GM21447 (cell line): ENCODE measurements around the gene PSMA4.
"Not testable (repeated sequence)": the region's sequence is repeated elsewhere in the genome, so short reads cannot be mapped to it uniquely, and the experiment has no call there.

ENCODE experiments used
- ATAC-seq: cut with Tn5 transposase; IDR thresholded peaks from one replicate; pipeline ENCODE4 v1.9.1; 2021; ENCODE audit not compliant: unreplicated experiment

Gene PSMA4

DNA sequence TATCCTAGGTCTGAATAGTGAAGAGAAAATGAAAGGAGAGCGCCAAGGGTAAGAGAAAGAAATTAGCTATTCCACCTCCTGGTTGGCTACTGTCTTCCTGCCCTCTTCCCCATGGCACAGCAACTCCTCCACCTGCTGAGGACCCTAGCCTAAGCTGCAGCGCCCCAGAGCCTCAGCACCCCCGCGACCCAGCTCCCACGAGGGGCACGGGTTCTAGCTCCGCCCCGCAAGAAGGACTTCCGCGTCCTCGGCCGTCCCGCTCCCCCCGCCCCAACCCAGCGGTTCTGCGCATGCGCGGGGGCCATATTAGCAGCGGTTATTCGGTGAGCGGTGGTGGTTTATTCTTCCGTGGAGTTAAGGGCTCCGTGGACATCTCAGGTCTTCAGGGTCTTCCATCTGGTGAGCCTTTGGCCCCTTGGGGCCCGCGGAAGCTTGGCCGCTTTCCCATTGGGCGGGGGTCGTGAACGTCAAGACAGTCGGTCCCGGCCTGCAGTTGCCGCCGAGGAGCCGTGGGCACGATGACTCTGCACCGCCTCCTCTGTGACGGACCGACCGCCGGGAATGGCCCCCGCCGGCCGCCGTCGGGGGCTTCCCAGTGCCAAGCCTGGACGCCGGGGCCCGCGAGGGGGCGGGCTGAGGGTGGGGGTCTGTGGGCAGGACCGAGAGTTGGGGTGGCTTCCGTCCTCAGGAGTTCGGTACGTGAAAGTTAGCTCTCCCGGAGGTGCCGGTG is at the start of gene PSMA4:
PSMA4 (plus strand) TSS at position 304 of the 730 bp plus-strand sequence. CDS start 1,484 bp downstream, outside the sequence.
- ATAC-seq: peak; percentile 71

DNA sequence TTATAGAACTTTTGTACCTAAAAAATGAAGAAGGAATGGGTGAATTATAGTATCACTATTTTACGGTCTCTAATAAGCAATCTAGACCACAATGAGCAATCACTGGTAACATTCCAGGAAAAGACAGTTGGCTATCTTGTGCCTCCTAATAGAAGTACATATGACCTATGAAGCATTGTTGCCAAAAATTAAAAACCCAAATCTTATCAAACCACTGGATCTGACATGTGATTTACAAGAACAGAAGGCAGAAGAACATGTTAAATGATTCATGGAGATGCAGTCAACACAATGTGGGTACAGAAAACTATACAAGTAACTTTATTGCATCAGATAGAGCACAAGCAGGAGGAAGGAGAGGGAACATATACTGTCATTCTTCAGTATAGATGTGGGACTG is 47.4 kb upstream of the PSMA4 start:
- ATAC-seq: no peak

DNA sequence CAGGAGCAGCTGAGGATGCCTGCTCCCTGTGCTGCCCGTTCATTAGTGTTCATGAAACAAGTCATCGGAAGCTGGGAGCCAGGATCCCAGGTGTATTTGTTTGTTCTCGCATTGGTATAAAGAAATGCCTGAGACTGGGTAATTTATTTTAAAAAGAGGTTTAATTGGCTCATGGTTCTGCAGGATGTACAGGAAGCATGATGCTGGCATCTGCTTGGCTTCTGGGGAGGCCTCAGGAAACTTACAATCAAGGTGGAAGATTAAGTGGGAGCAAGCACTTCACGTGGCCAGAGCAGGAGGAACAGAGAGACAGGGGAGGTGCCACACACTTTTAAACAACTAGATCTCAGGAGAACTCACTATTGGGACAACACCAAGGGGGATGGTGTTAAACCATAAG is 38.4 kb upstream of the PSMA4 start:
- ATAC-seq: no peak

DNA sequence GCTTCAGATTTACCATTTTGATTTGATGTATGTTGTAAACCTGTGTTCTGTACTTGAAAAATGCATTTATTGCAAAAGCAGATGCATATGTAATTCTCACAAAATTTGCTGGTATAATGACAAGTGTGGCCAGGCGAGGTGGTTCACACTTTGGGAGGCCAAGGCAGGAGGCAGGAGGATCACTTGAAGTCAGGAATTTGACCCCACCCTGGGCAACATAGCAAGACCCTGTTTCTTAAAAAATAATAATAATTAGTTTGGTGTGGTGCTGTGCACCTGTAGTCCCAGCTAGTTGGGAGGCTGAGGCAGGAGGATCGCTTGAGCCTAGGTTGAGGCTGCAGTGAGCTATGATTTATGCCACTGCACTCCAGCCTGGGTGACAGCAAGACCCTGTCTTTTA is 37.6 kb upstream of the PSMA4 start:
- ATAC-seq: no peak

DNA sequence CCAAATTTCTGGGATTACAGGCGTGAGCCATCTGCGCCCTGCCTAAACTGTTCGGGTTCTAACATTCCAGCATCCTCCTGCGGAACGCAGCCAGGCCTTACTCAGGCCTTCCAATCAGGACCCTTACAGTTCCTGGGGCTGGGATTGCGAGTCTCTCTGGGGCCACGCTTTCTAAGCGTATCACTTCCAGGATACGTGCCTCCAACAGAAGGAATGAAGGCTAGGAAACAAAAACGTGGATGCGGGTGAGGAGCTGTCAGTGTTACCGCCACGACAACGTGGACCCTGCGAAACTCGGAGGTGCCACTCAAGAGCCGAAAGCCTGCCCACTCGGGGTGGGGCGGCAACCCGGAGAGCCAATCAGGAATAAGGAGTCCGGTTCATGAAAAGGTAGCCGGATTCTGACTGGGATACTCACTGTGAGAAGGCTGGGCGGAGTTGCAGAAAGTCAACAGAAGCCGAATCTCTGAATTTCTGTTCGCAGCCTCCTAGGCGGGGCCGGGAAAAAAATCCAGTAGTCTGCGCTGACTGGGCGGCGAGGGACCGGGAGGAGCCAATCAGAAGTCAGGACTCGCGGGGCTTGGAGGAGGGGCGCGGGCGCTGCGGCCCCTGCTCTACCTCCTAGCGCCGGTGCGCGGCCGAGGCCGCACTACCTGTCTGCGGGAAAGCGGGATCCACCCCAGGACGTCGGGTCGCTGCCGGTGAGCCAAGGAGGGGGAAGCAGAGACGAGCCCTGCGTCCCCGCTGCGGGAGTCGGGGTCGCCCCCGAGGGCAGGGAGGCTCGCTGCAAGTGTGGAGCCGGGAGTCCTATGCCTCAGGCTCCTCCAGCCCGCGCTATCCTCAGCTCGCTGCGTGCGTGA is 33.0 kb upstream of the PSMA4 start, which contains the start of gene HYKK:
HYKK (plus strand) TSS at position 607 of the 860 bp plus-strand sequence. CDS start 5,512 bp downstream, outside the sequence.
- peak; percentile 84 for ATAC-seq

DNA sequence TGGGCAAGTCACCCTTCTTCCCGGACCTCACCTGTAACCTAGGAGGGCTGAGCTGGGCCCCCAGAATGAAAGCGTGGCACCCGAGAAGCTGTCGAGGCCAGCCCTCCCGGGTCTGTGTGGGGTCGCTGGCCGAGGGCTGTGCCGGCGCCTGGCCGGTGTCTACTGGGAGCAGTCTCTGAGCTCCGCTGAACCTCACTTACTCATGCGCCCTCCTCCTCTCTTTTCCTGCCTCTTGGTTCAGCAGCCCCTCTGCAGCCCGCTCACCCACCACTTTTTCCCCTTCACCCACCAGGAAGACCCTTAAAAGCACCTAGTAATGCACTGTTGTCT is 32.4 kb upstream of the PSMA4 start:
- peak; percentile 27 for ATAC-seq

DNA sequence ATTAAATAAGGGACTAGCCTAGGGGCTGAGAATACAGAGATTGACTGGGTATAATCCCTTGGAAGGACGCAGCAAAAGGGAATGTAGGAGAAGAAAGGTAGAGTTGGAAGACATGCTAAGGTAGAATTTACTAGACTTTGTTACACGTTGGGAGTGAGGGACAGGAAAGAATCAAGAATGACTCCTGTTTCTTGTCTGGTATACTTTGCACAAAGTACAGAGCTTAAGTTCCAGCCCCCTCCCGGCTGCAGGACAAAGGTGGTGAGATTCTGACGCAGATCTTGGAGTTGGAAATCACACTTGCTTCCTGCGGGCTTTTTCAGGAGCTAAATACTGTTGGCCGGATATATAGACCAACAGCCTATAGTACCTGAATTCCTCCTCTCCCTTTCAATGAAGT is 32.0 kb upstream of the PSMA4 start:
- ATAC-seq: no peak

DNA sequence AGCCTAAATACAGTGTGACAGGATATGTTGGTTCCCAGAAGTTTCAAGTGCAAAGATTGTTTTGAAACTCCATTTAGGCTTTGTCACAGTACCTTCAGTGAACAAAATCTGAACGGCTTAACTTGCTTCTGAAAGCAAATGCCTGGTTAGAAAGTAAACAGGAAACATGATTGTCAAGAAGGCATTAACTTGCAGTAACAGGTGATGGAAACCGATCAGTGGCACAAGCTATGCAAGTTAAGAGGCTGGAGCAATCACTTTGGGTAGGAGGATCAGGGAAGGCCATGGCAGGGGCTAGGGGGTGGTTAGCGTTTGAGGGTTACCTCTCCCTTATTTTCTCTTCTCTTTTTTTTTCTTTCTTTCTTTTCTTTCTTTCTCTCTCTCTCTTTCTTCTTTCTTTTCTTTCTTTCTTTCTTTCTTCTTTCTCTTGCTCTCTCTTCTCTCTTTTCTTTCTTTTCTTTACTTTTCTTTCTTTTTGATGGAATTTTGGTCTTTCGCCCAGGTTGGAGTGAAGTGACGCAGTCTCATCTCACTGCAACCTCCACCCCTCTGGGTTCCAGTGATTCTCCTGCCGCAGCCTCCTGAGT is 30.4 kb upstream of the PSMA4 start:
- ATAC-seq: no peak

DNA sequence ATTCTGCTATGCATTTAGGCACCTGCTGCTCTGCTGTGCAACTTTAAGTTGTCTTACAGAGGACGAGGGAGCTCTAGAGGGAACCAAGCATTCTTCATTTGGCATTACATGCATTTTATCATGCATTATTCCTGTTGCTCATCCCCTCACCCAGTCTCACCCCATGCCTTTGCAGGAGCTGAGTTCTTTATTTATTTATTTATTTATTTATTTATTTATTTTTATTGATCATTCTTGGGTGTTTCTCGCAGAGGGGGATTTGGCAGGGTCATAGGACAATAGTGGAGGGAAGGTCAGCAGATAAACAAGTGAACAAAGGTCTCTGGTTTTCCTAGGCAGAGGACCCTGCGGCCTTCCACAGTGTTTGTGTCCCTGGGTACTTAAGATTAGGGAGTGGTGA is 20.2 kb upstream of the PSMA4 start:
- not testable (repeated sequence) for ATAC-seq

DNA sequence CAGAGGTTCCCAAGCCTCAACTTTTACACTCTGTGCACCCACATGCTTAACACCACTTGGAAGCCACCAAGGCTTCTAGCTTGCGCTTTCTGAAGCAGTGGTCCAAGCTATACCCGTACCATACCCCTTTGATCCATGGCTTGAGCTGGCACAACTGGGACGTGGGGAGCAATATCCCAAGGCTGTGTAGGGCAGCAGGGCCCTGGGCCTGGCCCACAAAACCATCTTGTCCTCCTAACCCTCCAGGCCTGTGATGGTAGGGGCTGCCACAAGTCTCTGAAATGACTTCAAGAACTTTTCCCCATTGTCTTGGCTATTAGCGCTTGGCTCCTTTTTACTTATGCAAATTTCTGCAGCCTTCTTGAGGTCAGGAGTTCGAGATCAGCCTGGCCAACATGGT is 16.0 kb upstream of the PSMA4 start:
- no peak for ATAC-seq

DNA sequence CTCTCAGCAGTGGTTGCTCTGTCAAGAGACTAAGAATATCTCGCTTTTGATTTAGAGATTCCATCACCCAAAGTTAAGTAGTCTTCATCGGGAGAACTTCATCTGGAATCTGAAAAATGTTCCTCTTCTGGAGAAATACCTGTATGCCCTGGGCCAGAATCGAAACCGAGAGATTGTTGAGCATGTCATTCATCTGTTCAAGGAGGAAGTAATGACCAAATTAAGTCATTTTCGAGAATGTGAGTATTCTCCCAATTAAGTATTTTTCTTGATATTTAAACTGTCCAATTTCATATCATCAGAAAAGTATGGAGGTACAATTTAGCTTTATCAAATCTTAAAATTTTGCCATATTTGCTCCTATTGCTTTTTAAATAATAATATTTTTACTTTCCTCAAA is 12.9 kb upstream of the PSMA4 start:
- ATAC-seq: no peak

DNA sequence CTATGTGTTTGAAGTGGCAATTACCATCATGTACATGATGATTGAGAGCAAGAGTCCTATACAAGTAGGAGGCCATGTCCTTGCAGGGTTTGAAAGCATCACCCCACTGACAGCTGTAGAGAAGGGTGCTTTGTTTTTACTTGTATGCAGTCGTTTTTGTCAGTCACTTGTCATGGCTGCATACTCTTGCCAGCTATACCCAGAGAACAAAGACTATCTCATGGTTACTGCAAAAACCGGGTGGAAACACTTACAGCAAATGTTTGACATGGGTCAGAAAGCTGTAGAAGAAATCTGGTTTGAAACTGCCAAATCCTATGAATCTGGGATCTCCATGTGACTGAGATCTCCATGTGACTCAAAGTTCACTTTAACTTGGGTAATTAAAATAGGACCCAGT is 6.9 kb upstream of the PSMA4 start:
- ATAC-seq: no peak

DNA sequence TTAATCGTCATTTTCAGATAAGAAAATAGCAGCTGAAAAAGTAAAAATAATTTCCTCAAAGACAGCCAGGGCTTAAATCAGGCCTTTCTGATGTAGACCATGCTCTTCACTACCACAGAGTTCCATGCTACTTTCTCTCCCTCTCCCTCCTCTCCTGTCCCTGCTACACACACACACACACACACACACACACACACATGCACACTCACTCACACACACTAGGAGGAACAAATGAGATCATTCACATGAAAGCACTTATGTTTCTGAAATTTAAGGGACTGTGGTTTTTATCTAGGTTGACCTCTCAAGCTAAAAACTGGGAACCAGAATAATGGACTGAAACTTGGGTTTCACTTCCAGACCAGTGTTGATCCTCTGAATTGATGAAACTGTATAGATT is 4.1 kb upstream of the PSMA4 start:
- no peak for ATAC-seq

DNA sequence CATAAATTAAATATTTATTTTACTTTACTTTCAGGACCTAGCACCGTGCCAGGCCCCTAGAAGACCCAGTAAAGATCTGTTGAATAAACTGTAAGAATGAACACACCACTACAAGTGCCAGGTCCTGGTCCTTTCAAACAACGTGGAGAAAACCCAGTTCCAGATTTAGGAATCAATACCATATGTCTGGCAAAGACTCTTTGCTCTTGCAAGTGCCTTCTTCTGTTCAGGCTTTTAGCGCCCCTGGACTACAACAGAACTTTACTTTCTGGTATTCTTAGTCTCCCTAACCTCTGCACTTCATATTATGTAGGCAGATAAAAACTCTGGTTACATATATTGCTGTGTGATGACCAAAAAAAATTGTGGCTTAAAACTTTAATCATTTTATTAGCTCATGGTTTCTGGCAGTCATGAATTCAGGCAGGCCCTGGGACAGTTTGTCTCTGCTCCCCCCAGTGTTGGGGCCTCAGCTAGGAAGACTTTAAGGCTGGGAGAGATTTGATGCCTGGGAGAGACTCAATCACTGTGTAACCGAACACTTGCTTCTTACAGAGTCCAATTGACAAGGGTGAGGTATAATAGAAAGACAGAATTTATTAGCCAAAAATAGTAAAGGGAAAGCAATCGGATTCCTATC is 2.9 kb upstream of the PSMA4 start:
- no peak for ATAC-seq

DNA sequence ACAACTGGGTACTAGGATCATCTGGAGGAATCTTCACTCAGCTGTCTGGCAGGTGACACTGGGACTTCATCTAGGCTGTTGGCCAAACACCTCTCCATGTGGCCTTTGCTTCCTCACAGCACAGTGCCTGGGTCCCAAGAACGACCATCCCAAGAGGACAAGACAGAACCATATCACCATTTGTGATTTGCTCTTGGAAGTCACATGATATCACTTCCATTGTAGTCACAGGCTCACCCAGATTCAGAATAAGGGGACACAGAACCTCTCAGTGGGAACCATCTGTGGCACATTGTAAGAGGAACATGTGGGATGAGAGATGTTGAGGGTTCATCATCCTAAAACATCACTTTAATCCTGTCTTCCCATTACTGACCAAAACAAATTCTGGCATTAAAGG is 1.9 kb upstream of the PSMA4 start:
- no peak for ATAC-seq

DNA sequence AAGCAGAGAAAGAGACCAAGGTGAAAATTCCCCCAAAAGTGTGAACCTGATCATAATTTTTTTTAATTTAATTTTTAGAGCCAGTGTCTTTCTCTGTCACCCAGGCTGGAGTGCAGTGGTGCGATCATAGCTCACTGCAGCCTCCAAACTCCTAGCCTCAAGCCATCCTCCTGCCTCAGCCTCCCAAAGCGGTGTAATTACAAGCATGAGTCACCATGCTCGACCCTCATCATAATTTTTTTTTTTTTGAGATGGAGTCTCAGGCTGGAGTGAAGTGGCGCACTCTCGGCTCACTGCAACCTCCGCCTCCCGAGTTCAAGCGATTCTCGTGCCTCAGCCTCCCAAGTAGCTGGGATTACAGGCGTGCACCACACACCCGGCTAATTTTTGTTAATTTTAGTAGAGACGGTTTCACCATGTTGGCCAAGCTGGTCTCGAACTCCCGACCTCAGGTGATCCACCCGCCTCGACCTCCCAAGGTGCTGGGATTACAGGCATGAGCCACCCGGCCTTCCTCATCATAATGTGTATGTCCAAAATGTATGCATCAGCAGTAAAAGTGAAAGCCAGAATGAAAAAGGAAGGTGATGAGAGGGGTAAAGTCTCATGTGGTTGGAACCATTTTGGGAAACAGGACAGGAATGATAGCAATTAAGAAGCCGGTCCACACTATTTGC is 642 bp upstream of the PSMA4 start:
- ATAC-seq: not testable (repeated sequence)

DNA sequence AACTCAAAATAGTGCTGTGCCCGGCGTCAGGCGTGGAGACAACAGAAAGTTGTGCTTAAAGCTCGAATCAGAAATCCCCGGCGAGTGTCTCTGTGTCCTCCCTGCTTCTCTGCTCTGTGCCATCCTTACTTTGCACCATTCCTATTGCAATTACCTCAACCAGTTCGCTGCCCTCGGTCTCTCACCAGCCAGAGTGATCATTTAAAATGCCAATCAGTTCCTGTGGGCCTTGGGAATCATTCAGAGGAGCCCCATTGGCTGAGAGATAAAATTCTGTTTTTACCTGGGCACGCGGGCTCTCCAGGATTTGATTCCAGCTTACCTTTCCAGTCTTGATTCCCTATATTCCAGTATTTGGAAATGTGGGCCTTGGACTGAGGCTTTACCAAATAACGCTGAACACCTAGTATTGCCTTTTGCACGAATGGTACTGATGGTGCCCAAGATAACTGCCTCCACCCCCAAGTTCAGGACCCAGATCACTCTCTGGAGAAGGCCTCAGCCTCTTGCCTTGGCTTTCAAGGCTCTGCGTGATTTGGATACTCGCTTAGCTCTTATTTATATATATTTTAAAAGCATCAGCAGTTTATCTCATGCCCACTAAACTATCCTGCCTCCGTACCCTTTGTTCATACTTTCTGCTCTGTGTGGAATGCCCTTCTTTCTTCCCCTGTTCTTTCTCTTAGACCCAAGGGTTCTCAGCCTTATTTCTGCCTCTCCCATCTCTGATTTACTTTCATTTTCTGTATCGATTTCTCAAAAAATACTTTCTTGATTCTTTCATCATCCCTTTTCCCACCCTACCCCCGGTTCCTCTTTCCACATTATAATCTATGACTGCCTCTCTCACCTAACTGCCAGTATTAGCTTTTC is 863 bp downstream of the PSMA4 start:
- ATAC-seq: no peak

DNA sequence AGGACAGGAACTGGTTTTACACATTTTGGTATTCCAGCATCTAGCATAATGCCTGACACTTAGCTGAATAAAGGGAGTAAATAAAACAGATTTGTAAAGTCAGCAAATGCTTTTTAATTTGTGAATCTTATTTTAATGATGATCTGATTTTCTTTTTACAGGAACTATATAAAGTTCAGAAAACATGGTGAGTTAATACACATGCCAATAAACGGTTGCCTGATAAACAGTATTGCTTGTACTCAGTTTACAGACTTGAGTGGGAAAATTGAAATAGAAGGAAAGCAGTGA is 1.4 kb downstream of the PSMA4 start:
- ATAC-seq: no peak

DNA sequence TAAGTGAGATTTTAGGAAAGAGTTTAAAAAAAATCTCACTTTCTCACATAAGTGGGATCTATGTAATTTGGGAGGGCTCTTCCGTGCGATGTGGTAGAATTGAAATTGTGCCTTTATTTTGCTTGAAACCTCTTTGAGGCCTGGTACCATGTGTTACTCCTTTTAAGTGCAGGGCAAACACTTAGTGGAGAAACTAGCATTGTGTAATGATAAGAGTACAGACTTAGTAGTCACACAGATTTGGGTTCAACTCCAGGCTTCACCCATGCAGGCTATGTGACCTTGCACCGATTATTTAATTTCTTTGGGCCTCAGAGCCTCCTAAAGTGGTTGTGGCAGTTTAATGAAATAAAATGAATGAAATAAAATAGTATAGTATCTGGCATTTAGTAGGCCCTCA is 2.4 kb downstream of the PSMA4 start:
- no peak for ATAC-seq

DNA sequence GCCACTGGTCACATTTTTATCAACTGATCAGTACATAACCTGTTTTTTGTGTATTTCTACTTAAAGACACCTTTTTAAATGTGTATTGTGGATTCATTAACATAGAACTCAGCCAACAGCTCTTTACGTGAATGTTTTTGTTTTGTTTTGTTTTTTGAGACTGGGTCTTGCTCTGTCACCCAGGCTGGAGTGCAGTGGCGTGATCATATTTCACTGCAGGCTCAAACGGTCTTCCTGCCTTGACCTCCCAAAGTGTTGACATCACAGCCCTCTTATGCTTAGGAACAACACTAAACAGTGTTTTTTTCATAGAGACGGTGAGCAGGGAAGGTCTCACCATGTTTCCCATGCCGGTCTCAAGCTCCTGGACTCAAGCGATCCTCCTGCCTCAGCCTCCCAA is 9.9 kb downstream of the PSMA4 start:
- ATAC-seq: no peak
